IPS-20b (cell line): ENCODE results near the gene PRG2.

Source experiments
- H3K27ac ChIP-seq: one replicate; pipeline ENCODE4 v1.5.1; 2013; ENCODE audit warnings: low read length
- H3K27me3 ChIP-seq: 2 replicates; pipeline ENCODE4 v1.6.1; 2013; ENCODE audit warnings: mild to moderate bottlenecking, low read length, inconsistent platforms; ENCODE audit not compliant: insufficient read depth
- H3K36me3 ChIP-seq: 2 replicates; pipeline ENCODE4 v1.6.1; 2013; ENCODE audit warnings: low read depth, mild to moderate bottlenecking, inconsistent platforms, low read length, moderate library complexity; ENCODE audit not compliant: insufficient read depth
- H3K4me1 ChIP-seq: 2 replicates; pipeline ENCODE4 v1.6.1; 2013; ENCODE audit warnings: mild to moderate bottlenecking, control low read depth, inconsistent platforms, low read length, moderate library complexity; ENCODE audit not compliant: insufficient read depth
- H3K4me3 ChIP-seq: 2 replicates; pipeline ENCODE4 v1.5.1; 2013; ENCODE audit warnings: mild to moderate bottlenecking, low read length, inconsistent platforms
- H3K9ac ChIP-seq: 2 replicates; pipeline ENCODE4 v1.6.1; 2013; ENCODE audit warnings: low read depth, mild to moderate bottlenecking, inconsistent platforms, low read length, moderate library complexity
- H3K9me3 ChIP-seq: 2 replicates; pipeline ENCODE4 v1.6.1; 2013; ENCODE audit warnings: mild to moderate bottlenecking, low read depth, low read length, inconsistent platforms; ENCODE audit not compliant: insufficient read depth

Gene PRG2

DNA sequence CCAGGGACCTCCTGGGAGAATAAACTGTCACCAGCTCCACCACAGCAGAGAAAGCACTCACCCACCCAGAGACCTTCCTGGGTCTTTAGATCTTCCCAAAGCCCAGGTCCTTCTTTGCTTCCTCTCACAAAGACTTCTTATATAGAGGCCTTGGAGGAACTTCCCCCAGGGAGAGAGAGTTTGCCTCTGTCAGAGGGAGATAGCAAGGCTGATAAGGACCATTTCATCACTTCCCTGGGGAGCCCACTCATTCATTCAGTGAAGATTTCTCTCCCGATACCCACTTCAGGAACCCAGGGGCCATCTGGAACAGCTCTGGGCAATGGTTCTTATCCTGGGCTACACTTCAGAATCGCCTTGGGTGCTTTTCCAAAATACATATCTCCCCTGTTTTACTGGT is at the start of gene PRG2:
PRG2 (minus strand) TSS at position 116 of the 400 bp plus-strand sequence. CDS start 706 bp downstream, outside the sequence.
- Histone ChIP-seq H3K36me3 (no peaks in the 10 kb centered on the region), H3K4me3 (no peak within 1 kb of the TSS), H3K9ac (no peak within 1 kb of the TSS), H3K27ac (no peak within 1 kb of the TSS), H3K4me1 (no peaks in the 10 kb centered on the region), H3K9me3 (no peaks in the 10 kb centered on the region), H3K27me3 (peaks cover 21% of the 10 kb centered on the region)

DNA sequence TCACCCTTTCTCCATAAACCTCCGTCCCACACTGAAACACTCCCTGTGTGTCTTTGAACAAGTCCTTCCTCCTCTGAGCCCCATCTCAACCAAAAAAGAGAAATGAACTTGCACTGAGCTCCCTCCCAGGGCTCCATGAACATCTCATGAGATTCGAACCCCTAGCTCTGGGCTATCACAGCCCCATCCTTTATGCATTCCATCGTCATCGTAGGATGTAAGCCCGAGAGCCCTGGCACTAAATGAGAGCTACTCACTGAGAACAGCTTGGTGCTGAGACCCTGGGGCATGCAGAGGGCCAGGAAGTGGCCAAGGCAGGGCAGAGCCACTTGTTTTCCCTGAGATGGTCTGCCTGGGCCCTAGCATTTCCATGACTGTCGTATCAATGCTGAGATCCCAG is 49.3 kb upstream of the PRG2 start:
- H3K9ac ChIP-seq, result no peak overlapping the region
- no peak overlapping the region for H3K4me3 ChIP-seq
- H3K27ac ChIP-seq, result no peak overlapping the region

DNA sequence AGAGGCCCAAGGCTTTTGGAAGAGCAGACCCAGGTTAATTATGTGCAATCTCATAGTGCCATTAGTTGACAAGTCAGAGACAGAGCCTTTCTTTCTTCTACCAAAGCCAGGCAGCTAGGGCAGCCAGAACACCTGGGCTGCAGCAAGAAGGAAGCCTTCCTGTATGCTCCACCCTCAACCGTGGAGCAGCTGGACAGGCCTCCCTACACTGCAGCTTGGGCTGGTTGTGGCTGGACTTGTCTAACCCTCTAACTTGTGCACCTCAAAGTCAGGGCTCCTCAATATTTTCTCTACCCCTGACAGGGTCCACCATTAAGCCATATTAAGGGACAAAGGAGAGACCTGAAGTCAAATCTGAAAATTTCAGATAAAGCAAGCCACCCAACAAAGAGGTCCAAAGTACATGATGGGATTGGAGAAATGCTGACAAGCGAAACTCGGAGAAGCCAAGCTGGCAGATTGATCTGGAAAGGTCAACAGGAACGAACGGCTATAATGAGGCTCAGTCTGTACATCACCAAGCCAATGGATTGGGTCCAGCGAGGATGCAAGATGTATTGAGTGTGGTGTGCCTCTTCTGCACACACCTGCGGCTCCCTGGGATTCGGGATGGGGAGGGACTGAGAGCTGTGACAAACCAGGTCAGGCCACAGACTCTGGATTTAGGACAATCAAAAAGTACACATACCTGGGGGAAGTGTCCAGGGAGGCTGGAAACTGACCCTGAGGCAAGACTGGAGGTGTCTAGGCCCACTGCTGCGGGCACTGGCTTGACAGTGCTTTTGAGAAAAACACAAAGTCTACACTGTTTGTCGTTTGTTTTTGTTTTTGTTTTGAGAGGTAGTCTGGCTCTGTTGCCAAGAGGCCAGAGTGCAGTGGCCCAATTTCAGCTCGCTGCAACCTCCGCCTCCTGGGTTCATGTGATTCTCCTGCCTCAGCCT is 48.2 kb upstream of the PRG2 start:
- Histone ChIP-seq H3K9ac (no peak overlapping the region), H3K27me3 (0 out of 2 replicates have a peak, but pooled peaks cover 2% of the 10 kb centered on the region), H3K4me3 (no peak overlapping the region), H3K4me1 (no peaks in the 10 kb centered on the region), H3K36me3 (no peaks in the 10 kb centered on the region), H3K27ac (no peak overlapping the region), H3K9me3 (no peaks in the 10 kb centered on the region)

More for the DNA sequence above, 49.3 kb upstream of the PRG2 start:
- no peaks in the 10 kb centered on the region for H3K4me1 ChIP-seq
- no peaks in the 10 kb centered on the region for H3K36me3 ChIP-seq
- no peaks in the 10 kb centered on the region for H3K27me3 ChIP-seq
- no peaks in the 10 kb centered on the region for H3K9me3 ChIP-seq

- Histone ChIP-seq H3K4me1 (no peaks in the 10 kb centered on the region), H3K27ac (no peak overlapping the region), H3K36me3 (no peaks in the 10 kb centered on the region), H3K9me3 (no peaks in the 10 kb centered on the region), H3K27me3 (0 out of 2 replicates have a peak, but pooled peaks cover 4% of the 10 kb centered on the region), H3K4me3 (no peak overlapping the region), H3K9ac (no peak overlapping the region)
Measured at GRCh38 chr11:57436031-57436430, 45.6 kb upstream of the PRG2 start.

DNA sequence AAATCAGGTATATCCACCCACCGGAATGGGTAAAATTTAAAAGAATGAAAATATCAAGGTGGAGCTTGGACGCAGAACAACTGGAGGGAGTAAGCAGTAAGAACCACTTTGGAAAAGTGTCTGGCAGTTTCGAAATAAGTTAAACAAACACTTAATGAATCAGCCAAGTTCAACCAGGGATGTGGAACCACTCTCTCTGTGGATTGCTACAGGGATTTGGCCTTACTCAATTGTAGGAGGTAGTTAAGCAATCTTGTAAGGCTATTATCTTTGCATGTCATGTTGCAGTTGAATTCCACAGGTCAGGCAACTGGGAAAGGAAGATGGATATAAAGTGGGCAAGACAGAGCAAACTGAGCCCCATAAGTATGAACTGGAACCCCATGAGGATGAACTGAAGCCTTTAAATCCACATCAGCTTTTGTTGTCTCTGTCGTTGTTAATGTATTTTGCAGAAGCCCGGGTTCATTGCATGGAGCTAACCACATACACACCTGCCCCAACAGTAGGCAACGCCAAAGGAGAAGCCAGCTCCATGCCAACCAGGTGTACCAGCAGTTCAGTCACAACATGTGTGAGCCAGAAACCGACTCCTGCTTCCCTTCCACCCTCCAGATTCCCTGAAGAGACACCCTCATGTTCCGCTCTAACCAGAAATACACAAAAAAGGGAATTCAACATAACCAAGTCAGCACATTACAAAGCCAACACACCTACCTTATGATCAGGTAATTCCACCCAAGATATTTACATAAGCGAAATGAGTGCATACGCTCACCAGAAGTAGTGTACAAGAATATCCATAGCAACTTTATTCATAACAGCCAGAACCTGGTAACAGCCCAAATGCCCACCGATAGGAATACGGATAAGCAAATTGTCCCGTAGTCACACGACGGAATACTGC is 44.4 kb upstream of the PRG2 start:
- Histone ChIP-seq H3K27ac (no peak overlapping the region), H3K4me3 (no peak overlapping the region), H3K27me3 (peaks cover 8% of the 10 kb centered on the region), H3K4me1 (no peaks in the 10 kb centered on the region), H3K9me3 (no peaks in the 10 kb centered on the region), H3K36me3 (no peaks in the 10 kb centered on the region), H3K9ac (no peak overlapping the region)

DNA sequence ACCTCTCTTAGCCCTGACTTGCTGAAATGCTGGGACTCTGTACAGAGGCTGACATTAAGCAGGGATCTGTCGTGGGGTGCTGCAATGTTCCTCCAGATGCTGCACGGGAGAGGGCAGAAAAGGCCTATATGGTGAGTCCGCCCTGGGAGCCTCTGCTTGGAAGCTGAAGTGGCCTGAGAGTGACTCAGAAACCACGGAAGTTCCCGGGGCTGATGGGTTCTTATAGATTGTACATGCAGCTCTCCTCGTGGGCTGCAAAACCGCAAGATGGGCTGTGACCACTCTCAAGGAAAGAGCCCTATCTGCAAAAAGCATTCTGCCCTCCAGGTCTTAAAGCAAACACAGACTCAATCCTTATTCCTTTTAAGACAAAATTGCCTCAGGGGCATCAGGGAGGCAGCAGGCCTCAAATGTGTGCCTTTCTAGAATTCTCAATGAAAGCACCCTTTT is 42.3 kb upstream of the PRG2 start:
- no peak overlapping the region for H3K4me3 ChIP-seq
- H3K36me3 ChIP-seq, result no peaks in the 10 kb centered on the region
- no peak overlapping the region for H3K9ac ChIP-seq
- peaks cover 30% of the 10 kb centered on the region for H3K27me3 ChIP-seq
- no peaks in the 10 kb centered on the region for H3K9me3 ChIP-seq
- H3K27ac ChIP-seq, result no peak overlapping the region
- H3K4me1 ChIP-seq, result no peaks in the 10 kb centered on the region

DNA sequence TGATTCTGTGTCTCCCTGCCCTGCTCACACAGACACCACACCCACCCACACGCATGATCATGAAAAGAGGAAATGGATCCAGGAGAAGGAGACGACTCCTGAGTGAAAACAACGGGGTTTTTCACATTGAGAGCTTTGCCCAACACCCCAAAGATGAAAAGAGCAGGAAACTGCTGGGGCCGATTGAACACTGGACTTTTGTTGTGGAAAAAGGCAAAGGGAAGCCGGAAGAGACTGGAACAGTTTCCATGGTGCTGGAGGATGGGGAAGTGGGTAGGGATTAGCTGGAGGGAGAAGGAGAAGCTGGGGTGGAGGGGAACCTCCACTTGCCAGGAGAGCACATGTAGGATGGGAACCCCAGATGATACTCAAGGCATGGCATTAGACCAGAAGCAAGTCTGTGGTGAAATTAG is 41.7 kb upstream of the PRG2 start:
- Histone ChIP-seq H3K27ac (no peak overlapping the region), H3K9me3 (no peaks in the 10 kb centered on the region), H3K9ac (no peak overlapping the region), H3K4me1 (no peaks in the 10 kb centered on the region; the same call in 1 of the 2 replicates), H3K36me3 (no peaks in the 10 kb centered on the region), H3K27me3 (peaks cover 32% of the 10 kb centered on the region), H3K4me3 (no peak overlapping the region)

GRCh38 chr11:57430952-57431351 is 40.5 kb upstream of the PRG2 start:
- H3K4me1 ChIP-seq, result peaks cover 6% of the 10 kb centered on the region
- peaks cover 39% of the 10 kb centered on the region for H3K27me3 ChIP-seq
- H3K9ac ChIP-seq, result no peak overlapping the region
- 0 out of 2 replicates have a peak, but pooled peaks cover under 1% of the 10 kb centered on the region for H3K36me3 ChIP-seq
- H3K9me3 ChIP-seq, result no peaks in the 10 kb centered on the region
- no peak overlapping the region for H3K4me3 ChIP-seq
- no peak overlapping the region for H3K27ac ChIP-seq

DNA sequence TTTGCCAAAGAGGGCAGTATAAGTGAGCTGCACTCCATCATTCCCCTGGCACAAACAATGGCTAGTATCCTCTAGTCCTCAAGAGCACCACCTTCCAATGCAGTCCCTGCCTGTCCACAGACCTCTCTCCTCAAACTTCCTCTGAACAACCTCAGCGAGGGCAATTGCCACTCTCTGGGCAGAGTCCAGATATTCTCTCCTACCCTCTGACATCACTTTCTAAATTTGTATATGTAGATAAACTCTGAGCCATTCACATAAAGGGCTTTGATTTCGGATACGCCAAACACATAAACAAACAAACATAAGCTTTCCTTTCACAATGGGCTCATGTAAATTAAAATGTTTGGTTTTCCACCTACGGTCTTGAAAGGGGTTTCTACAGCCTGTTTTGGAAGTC is 39.5 kb upstream of the PRG2 start:
- no peak overlapping the region for H3K9ac ChIP-seq
- peaks cover 8% of the 10 kb centered on the region for H3K4me1 ChIP-seq
- H3K4me3 ChIP-seq, result no peak overlapping the region
- peaks cover 8% of the 10 kb centered on the region; the same call in 1 of the 2 replicates for H3K36me3 ChIP-seq
- peaks cover 45% of the 10 kb centered on the region for H3K27me3 ChIP-seq
- H3K27ac ChIP-seq, result no peak overlapping the region
- no peaks in the 10 kb centered on the region for H3K9me3 ChIP-seq

- Histone ChIP-seq H3K36me3 (peaks cover 17% of the 10 kb centered on the region; the same call in 1 of the 2 replicates), H3K9me3 (no peaks in the 10 kb centered on the region), H3K27ac (no peak overlapping the region), H3K27me3 (peaks cover 43% of the 10 kb centered on the region), H3K4me3 (no peak overlapping the region), H3K4me1 (peaks cover 8% of the 10 kb centered on the region), H3K9ac (no peak overlapping the region)
Measured at GRCh38 chr11:57428643-57429042, 38.2 kb upstream of the PRG2 start.

DNA sequence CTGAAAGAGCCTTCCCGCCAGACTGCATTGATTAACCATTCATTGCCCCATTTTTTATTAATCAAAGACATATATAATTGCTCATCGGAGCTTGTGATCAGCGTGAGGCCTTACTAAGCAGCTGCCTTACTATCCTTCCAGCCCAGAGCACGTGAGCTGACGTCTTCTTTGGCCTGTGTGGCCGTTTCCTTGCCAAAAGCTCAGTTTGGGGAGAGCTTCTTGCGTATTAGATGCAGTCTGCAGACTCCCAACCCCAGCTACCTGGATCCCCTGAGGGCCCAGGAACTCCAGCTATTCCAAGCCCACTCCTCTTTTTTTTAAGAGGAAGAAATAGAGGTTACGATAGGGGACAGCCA is 37.3 kb upstream of the PRG2 start:
- Histone ChIP-seq H3K27ac (no peak overlapping the region), H3K4me1 (peaks cover 8% of the 10 kb centered on the region), H3K4me3 (no peak overlapping the region)

More for the DNA sequence above, 37.3 kb upstream of the PRG2 start:
- peaks cover 40% of the 10 kb centered on the region for H3K27me3 ChIP-seq
- no peaks in the 10 kb centered on the region for H3K9me3 ChIP-seq
- peaks cover 24% of the 10 kb centered on the region; the same call in 1 of the 2 replicates for H3K36me3 ChIP-seq
- no peak overlapping the region; the same call in 1 of the 2 replicates for H3K9ac ChIP-seq
